Hepatic stellate cell (primary cell): ENCODE data around the gene AKR1B15.
"Not testable (repeated sequence)": the region's sequence is repeated elsewhere in the genome, so short reads cannot be mapped to it uniquely, and the experiment has no call there.

Experiments
- DNase-seq: peaks from one replicate; pipeline ENCODE4 v3.0.0; 2011; ENCODE audit warnings: low spot score

AKR1B15 gene

DNA sequence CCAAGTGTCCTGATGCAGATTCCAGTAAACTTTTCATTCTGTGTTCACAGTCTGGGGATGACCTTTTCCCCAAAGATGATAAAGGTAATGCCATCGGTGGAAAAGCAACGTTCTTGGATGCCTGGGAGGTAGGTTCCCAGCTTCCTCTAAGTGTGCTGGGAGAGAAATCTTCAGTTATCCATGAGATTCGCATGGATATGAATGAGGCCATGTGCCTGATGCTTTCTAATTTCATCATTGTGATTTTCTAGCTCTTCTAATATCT is 16.0 kb upstream of the AKR1B15 start:
- DNase-seq = no peak

GRCh38 chr7:134533288-134533771 is 15.6 kb upstream of the AKR1B15 start:
- DNase-seq = no peak

DNA sequence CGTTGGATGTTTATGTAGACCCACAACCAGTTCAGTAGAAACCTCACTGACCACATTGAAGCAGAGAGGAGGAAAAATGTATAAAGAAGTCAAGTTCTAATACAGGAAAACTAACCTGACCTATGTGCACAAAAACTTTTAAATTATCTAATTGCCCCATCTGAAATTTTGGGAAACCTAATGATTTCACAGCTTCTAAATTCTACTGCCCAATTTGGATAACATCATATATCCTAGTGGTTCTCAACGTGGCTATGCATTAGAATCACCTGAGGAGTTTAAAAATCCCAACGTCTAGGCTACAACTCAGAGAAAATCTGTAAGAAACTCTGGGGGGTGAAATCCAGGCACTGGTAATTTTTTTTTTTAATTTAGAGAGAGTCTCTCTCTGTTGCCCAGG is 14.3 kb upstream of the AKR1B15 start:
- no peak for DNase-seq

DNA sequence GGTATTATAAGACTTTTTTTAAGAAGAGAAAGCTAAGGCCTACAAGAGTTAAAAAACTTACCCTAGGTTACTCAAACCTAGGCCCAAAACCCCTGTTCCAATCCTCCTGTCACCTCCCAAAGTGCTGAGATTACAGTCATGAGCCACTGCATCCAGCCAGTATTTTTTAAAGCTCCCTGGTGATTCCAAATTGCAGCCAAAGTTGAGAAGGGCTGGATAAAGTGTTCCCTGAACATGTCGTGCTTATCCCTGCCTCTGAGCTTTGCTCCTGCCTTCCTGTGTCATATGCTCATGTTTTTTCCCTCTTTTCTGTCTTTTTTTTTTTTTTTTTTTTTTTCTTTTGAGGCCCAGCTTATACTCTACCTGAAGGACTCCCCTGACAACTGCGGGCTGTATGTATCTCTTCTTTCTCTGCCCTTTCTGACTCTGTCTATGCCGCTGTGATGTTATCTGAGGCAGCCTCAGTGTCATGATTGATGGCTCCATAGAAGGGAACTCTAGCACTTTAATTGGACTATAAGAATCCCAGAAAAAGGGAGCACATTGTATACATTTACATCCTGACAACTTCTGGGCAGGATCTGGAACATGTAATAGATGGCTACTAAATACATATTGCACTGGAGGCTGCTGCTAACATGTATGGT is 13.5 kb upstream of the AKR1B15 start:
- no peak for DNase-seq

GRCh38 chr7:134535919-134536299 is 13.0 kb upstream of the AKR1B15 start:
- DNase-seq = no peak

- not testable (repeated sequence) for DNase-seq
These were observed 12.4 kb upstream of the AKR1B15 start for GRCh38 chr7:134536558-134536957.

DNA sequence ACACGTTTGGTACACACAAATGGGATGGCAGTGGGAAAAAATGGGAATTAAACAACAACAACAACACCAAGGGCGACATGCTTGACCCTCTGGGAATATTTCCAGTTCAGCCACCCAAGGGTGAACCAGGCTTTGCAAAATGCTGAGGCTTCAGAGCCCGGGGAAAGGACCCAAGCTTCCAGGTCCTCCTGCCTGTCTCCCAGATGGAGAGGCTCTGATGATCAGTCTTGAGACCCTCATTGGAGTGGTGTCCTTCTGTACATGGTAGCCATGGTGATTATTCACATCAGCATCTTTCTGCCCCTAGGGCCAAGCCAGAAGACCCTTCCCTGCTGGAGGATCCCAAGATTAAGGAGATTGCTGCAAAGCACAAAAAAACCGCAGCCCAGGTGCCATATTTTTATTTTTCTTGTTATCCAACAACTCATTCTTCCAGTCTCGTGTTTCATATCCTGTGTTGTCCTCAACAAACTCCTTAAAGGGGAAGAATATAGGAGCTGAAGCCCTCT is 11.6 kb upstream of the AKR1B15 start:
- DNase-seq = not testable (repeated sequence)

GRCh38 chr7:134539380-134540004 is 9.4 kb upstream of the AKR1B15 start:
- DNase-seq = no peak

- DNase-seq = not testable (repeated sequence)
These were observed 7.3 kb upstream of the AKR1B15 start for GRCh38 chr7:134541501-134542194.

GRCh38 chr7:134542195-134542771 is 6.6 kb upstream of the AKR1B15 start:
- DNase-seq = no peak

DNA sequence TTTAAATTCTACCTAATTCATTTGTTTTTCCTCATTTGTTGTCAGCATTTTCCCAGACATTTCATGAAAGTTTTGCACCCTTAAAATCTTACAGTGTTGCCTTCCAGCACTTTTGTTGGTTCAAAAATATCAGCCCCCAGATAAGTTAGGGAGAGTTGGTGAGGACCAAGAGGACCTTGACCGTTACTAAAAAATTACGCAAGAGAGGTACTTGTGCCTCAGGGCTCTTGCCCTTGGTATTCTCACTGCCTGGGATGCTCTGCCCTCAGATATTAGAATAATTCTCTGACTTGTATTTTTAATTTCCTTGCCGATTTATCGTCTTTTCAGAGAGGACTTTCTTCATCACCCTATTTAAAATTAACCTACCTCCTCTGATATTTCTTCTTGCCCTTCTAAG is 3.5 kb upstream of the AKR1B15 start:
- DNase-seq = no peak

DNA sequence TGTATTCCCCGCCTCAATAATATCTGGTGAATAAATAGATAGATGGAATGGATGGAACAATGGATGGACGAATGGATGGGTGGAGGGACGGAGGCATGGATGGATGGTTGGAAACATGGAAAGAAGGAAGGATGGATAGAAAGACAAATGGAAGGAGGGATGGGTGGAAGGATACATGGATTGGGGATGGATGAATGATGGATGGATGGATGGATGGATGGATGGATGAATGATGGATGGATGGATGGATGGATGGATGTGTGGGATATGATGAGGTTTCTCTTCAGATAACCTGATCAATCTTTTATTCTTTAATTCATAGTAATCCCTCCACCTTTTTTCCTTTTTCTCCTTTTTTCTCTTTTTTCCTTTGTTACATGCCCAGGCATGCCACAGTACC is 3.0 kb upstream of the AKR1B15 start:
- DNase-seq = no peak

DNA sequence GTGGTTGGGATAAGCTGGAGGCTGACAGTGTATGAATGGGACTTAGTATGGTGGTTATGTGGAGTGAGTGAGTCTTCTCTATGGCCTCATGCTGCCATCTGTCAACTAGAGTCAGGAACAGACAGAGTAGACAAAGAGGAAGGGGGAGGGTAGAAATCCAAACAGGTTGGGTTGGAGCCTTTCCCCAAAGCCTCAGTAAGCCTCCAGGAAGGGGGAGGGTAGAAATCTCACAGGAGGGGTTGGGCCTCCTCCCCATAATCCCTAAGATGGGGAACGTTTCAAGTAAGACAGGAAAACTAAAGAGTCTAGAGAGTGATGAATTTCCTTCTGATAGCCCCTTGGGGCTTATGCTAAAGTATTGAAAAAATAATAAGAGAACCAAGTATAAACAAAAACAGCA is 2.0 kb upstream of the AKR1B15 start:
- no peak for DNase-seq

DNA sequence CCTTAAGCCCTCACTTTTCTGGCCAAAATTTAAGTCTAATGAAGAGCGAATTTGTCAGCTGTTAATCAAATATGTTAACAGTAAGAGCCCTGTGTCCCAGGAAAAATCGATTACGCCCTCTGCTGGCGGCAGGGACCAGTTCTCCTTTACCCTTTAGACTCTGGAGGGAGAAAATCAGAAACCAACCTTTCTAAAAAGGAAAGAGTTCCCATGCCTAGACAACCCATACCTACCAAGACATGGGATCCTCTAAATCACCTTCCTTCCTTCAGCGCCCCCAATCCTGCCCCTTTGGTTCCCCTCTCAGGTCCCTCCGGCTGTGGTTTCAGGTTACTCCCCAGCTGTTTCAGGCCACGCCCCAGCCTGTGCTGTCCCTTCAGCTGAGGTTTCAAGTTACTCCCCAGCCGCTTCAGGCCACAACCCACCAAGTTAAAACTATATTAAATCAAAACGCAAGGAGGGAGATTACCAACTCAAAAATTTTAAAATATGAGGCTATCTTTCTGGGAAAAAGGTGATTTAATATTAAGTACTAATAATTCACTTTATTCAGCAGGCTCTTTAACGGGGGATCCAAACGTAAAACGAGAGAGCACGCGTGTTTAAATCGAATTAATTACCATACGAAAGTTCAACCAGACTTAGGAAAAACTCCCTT is 1.4 kb upstream of the AKR1B15 start:
- peak; percentile 52 for DNase-seq

DNA sequence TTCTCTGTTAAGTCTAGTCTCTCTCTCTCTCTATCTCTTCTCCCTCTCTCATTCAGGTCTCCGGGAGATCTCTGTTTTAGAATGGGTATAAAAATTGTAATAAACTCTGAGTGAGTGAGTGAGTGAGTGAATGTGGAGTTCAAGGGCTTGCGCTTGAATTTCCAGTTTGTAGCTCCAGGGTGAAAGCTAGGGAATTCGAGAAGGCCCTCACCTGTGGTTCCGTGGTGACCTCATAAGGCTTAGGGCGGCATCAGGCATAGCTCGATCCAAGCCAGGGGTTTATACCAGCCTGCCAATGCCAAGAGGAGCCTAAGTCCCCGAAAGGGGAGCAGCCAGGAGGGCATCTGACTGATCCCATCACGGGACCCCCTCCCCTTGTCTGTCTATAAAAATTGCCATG is 456 bp downstream of the AKR1B15 start:
- no peak for DNase-seq

DNA sequence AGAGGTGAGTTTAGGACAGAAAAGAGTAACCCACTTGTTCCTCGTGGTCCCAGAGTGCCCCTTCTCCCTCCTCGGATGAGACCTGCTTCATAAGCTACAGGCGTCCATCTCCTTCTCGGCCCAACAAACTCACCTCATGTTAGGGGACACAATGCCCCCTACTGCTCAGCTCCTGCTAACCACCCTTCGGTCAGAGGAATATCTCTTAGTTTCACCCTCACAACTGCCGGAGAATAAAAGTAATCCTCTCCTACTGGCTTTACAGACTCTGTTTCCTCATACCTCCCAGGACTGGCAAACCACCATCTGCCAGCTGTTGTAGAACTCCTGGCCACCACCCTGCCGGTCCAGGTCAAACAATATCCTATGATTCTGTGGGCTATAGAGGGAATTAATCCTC is 3.2 kb downstream of the AKR1B15 start:
- DNase-seq = no peak

DNA sequence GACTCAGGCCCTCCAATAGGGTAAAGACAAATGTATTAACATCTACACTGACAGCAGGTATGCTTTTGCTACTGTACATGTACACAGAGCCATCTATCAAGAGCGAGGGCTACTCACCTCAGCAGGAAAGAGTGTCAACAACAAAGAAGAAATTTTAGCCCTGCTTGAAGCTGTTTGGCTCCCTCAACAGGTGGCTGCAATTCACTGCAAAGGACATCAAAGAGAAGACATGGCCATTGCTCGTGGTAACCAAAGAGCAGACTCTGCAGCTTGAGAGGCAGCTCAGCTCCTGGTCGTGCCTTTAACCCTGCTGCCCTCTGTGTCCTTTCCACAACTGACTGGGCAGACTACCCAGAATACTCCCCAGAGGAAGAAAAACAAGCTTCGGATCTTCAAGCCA is 5.1 kb downstream of the AKR1B15 start:
- no peak for DNase-seq

DNA sequence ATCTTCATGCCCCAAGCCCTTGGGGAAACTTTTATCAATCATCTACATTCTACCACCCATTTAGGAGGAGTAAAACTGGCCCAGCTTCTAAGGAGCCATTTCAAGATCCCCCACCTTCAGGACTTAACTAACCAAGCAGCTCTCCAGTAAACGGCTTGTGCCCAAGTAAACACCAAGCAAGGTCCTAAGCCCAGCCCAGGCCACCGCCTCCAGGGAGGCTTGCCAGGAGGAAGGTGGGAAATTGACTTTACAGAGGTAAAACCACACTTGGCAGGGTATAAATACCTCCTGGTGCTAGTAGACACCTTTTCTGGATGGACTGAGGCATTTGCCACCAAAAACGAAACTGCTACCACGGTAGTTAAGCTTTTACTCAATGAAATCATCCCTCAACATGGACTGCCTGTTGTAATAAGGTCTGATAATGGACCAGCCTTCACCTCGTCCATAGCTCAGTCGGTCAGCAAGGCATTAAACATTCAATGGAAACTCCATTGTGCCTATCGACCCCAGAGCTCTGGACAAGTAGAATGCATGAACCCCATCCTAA is 5.6 kb downstream of the AKR1B15 start:
- DNase-seq = no peak

GRCh38 chr7:134557391-134557790 is 8.5 kb downstream of the AKR1B15 start:
- no peak for DNase-seq

DNA sequence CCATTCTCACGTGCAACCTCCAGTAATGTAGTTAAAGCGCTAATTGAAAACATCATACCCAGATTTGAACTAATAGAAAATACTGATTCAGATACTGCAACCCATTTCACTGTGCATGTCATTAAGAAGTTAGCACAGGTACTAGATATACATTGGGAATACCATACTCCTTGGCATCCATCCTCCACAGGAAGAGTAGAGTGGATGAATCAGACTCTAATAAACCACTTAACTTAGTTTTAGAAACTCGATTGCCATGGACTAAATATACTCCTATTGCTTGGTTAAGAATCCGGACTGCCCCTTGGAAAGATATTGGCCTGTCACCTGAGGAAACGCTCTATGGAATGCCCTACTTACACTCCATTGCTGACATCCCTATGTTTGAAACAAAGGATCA is 9.5 kb downstream of the AKR1B15 start:
- no peak for DNase-seq

DNA sequence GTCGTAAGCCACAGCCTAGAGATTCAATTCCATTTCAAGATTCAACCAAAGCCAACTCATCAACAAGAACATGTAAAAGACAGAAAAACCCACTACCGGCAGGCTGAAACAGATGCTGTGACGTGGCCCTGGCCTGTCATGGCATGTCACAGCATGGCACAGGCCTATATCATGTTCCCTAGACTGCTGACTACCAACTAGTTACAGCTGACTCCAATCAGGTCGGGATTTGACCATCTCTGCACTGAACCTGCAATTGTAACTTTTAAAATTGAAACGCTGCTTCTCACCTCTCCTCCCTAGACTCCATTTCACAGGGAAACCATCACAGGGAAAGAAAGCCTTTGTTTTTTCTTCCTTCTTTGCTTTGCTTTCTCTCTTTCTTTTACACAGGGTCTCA is 12.7 kb downstream of the AKR1B15 start:
- DNase-seq = not testable (repeated sequence)

DNA sequence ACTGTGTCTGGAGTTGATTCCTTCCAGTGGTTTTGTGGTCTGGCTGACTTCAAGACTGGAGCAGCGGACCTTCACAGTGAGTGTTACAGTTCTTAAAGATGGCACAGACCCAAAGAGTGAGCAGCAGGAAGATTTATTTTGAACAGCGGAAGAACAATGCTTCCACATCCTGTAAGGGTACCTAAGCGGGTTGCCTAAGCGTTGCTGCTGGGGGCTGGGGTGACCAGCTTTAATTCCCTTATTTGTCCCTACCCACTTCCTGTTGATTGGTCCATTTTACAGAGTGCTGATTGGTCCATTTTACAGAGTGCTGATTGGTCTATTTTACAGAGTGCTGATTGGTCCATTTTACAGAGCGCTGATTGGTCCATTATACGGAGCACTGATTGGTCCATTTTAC is 13.2 kb downstream of the AKR1B15 start:
- DNase-seq = no peak
